Measurements from ENCODE around the gene UFD1.

DNA sequence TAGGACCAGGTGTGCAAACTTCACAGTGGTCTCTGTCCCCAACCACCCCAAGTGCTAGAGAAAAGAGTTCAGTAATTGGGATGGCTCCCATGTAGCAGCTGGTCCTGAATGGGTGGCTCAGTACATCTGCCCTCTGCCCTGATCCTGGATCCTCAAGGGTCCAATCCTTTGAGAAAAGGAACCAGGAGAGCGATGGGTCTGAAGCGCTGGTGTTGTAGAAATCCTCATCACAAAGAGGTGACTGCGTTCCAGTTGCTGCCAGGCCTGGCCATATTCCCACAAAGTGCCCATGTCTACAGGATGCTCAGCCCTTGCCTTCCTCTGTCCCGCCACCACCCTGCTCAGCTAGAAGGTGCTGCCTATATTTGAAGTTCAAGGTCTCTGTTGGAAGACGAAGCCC is 25.3 kb downstream of the UFD1 start:
- TF ChIP-seq, protein P1, sequence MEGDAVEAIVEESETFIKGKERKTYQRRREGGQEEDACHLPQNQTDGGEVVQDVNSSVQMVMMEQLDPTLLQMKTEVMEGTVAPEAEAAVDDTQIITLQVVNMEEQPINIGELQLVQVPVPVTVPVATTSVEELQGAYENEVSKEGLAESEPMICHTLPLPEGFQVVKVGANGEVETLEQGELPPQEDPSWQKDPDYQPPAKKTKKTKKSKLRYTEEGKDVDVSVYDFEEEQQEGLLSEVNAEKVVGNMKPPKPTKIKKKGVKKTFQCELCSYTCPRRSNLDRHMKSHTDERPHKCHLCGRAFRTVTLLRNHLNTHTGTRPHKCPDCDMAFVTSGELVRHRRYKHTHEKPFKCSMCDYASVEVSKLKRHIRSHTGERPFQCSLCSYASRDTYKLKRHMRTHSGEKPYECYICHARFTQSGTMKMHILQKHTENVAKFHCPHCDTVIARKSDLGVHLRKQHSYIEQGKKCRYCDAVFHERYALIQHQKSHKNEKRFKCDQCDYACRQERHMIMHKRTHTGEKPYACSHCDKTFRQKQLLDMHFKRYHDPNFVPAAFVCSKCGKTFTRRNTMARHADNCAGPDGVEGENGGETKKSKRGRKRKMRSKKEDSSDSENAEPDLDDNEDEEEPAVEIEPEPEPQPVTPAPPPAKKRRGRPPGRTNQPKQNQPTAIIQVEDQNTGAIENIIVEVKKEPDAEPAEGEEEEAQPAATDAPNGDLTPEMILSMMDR (IDR thresholded peaks at IDR 0.05), result no peak
- no peak for TF ChIP-seq EZH2 (IDR thresholded peaks at IDR 0.05; ENCODE audit: borderline replicate concordance, insufficient read depth, low read depth, low read length, poor library complexity, severe bottlenecking)
